CD4-positive, alpha-beta T cell treated with Interleukin-4 for 1 hour (primary cell): ENCODE results near the gene MTERF4.
A peak's percentile ranks its signal among the peaks of the same experiment; 100 is the strongest.

Experiments
- DNase-seq, 2 donors: peaks; one replicate each; pipeline ENCODE4 v3.0.0-alpha.2; 2020 to 2022

The MTERF4 gene

GRCh38 chr2:241068942-241069810 lies 32.9 kb downstream of the MTERF4 start:
- no peak for DNase-seq

- no peak for DNase-seq
Measured at GRCh38 chr2:241068136-241068941, 33.7 kb downstream of the MTERF4 start.

- no peak for DNase-seq
Measured at GRCh38 chr2:241067501-241068135, 34.5 kb downstream of the MTERF4 start.

GRCh38 chr2:241066893-241067341 lies 35.2 kb downstream of the MTERF4 start:
- no peak for DNase-seq

GRCh38 chr2:241066171-241066892 lies 35.8 kb downstream of the MTERF4 start:
- no peak for DNase-seq

- DNase-seq, result no peak
Measured at GRCh38 chr2:241065355-241065803, 36.7 kb downstream of the MTERF4 start.

- DNase-seq, result no peak
Measured at GRCh38 chr2:241064802-241065354, 37.2 kb downstream of the MTERF4 start.

- DNase-seq, result peak; percentile 60 to 64
Measured at GRCh38 chr2:241064008-241064801, 37.9 kb downstream of the MTERF4 start.

- DNase-seq, result no peak
Measured at GRCh38 chr2:241063587-241063986, 38.5 kb downstream of the MTERF4 start.

- DNase-seq, result no peak
Measured at GRCh38 chr2:241063093-241063551, 39.0 kb downstream of the MTERF4 start.

GRCh38 chr2:241062389-241063092 lies 39.5 kb downstream of the MTERF4 start:
- no peak for DNase-seq

GRCh38 chr2:241061275-241061674 lies 40.8 kb downstream of the MTERF4 start:
- DNase-seq, result no peak

- DNase-seq, result no peak
Measured at GRCh38 chr2:241053576-241054251, 48.4 kb downstream of the MTERF4 start.

GRCh38 chr2:241052677-241053360 lies 49.3 kb downstream of the MTERF4 start:
- no peak for DNase-seq

- DNase-seq, result no peak
Measured at GRCh38 chr2:241051578-241052487, 50.3 kb downstream of the MTERF4 start.

GRCh38 chr2:241050624-241051577 lies 51.2 kb downstream of the MTERF4 start:
- no peak for DNase-seq
